ENCODE results near the gene ELF3. TPM values are rescaled to one million over a fixed set of nuclear protein-coding genes. Genes with fewer than 3 reads are reported as not detected.
A peak's percentile ranks its signal among the peaks of the same experiment; 100 is the strongest.

Gene ELF3
- total and polyA plus RNA-seq, 2 of the 13 experiments (the other 11 are each of a cell fraction or from before 2014, with no cell fraction given) = 11.5 to 55.1 TPM

DNA sequence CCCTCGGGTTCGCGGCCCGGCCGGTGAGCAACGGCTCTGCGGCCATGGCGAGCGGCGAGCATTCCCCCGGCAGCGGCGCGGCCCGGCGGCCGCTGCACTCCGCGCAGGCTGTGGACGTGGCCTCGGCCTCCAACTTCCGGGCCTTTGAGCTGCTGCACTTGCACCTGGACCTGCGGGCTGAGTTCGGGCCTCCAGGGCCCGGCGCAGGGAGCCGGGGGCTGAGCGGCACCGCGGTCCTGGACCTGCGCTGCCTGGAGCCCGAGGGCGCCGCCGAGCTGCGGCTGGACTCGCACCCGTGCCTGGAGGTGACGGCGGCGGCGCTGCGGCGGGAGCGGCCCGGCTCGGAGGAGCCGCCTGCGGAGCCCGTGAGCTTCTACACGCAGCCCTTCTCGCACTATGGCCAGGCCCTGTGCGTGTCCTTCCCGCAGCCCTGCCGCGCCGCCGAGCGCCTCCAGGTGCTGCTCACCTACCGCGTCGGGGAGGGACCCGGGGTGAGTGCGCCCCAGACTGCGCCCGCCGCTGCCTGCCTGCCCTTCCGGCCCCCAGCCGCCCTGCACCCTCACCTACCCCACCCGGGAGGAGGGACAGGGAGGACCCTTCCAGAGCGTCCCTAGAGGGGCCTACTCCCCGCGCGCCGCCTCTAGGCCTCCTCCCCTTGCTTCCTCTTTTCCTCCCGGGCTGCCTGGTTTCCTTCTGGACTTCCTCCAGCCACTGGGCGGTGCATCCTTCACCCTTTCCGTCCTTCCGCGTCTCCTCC, 27.6 kb upstream of the ELF3 start, which contains the start of gene RNPEP (continued):
- TF ChIP-seq, protein P1, sequence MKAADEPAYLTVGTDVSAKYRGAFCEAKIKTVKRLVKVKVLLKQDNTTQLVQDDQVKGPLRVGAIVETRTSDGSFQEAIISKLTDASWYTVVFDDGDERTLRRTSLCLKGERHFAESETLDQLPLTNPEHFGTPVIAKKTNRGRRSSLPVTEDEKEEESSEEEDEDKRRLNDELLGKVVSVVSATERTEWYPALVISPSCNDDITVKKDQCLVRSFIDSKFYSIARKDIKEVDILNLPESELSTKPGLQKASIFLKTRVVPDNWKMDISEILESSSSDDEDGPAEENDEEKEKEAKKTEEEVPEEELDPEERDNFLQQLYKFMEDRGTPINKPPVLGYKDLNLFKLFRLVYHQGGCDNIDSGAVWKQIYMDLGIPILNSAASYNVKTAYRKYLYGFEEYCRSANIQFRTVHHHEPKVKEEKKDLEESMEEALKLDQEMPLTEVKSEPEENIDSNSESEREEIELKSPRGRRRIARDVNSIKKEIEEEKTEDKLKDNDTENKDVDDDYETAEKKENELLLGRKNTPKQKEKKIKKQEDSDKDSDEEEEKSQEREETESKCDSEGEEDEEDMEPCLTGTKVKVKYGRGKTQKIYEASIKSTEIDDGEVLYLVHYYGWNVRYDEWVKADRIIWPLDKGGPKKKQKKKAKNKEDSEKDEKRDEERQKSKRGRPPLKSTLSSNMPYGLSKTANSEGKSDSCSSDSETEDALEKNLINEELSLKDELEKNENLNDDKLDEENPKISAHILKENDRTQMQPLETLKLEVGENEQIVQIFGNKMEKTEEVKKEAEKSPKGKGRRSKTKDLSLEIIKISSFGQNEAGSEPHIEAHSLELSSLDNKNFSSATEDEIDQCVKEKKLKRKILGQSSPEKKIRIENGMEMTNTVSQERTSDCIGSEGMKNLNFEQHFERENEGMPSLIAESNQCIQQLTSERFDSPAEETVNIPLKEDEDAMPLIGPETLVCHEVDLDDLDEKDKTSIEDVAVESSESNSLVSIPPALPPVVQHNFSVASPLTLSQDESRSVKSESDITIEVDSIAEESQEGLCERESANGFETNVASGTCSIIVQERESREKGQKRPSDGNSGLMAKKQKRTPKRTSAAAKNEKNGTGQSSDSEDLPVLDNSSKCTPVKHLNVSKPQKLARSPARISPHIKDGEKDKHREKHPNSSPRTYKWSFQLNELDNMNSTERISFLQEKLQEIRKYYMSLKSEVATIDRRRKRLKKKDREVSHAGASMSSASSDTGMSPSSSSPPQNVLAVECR (CRISPR knock-in tag; IDR thresholded peaks at IDR 0.05; ENCODE audit: borderline replicate concordance) = peak; percentile 77
- peak; percentile 84 for TF ChIP-seq ARHGAP35 (CRISPR knock-in tag; IDR thresholded peaks at IDR 0.05; ENCODE audit: borderline replicate concordance)
- TF ChIP-seq FOXO1 (CRISPR knock-in tag; IDR thresholded peaks at IDR 0.05) = no peak
- peak; percentile 54; the same call in 1 of the 2 replicates for TF ChIP-seq ZNF317 (CRISPR knock-in tag; IDR thresholded peaks at IDR 0.05)
- no peak for TF ChIP-seq ZMYM2 (CRISPR knock-in tag; IDR thresholded peaks at IDR 0.05)
- TF ChIP-seq, protein P2, sequence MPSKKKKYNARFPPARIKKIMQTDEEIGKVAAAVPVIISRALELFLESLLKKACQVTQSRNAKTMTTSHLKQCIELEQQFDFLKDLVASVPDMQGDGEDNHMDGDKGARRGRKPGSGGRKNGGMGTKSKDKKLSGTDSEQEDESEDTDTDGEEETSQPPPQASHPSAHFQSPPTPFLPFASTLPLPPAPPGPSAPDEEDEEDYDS (CRISPR knock-in tag; IDR thresholded peaks at IDR 0.05) = 0 out of 2 replicates have a peak, but pooled peaks have one; percentile 14
- TF ChIP-seq NFYC (CRISPR knock-in tag; IDR thresholded peaks at IDR 0.05) = no peak
- TF ChIP-seq, protein P3, sequence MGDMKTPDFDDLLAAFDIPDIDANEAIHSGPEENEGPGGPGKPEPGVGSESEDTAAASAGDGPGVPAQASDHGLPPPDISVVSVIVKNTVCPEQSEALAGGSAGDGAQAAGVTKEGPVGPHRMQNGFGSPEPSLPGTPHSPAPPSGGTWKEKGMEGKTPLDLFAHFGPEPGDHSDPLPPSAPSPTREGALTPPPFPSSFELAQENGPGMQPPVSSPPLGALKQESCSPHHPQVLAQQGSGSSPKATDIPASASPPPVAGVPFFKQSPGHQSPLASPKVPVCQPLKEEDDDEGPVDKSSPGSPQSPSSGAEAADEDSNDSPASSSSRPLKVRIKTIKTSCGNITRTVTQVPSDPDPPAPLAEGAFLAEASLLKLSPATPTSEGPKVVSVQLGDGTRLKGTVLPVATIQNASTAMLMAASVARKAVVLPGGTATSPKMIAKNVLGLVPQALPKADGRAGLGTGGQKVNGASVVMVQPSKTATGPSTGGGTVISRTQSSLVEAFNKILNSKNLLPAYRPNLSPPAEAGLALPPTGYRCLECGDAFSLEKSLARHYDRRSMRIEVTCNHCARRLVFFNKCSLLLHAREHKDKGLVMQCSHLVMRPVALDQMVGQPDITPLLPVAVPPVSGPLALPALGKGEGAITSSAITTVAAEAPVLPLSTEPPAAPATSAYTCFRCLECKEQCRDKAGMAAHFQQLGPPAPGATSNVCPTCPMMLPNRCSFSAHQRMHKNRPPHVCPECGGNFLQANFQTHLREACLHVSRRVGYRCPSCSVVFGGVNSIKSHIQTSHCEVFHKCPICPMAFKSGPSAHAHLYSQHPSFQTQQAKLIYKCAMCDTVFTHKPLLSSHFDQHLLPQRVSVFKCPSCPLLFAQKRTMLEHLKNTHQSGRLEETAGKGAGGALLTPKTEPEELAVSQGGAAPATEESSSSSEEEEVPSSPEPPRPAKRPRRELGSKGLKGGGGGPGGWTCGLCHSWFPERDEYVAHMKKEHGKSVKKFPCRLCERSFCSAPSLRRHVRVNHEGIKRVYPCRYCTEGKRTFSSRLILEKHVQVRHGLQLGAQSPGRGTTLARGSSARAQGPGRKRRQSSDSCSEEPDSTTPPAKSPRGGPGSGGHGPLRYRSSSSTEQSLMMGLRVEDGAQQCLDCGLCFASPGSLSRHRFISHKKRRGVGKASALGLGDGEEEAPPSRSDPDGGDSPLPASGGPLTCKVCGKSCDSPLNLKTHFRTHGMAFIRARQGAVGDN (CRISPR knock-in tag; IDR thresholded peaks at IDR 0.05) = peak; percentile 81
- TF ChIP-seq ZBTB7A (CRISPR knock-in tag; IDR thresholded peaks at IDR 0.05) = peak; percentile 42; the same call in 1 of the 2 replicates
- TF ChIP-seq, protein P4, sequence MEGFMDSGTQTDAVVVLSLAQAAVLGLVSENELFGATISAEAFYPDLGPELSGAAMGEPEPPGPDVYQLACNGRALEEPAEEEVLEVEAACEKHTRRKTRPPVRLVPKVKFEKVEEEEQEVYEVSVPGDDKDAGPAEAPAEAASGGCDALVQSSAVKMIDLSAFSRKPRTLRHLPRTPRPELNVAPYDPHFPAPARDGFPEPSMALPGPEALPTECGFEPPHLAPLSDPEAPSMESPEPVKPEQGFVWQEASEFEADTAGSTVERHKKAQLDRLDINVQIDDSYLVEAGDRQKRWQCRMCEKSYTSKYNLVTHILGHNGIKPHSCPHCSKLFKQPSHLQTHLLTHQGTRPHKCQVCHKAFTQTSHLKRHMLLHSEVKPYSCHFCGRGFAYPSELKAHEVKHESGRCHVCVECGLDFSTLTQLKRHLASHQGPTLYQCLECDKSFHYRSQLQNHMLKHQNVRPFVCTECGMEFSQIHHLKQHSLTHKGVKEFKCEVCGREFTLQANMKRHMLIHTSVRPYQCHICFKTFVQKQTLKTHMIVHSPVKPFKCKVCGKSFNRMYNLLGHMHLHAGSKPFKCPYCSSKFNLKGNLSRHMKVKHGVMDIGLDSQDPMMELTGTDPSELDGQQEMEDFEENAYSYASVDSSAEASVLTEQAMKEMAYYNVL (CRISPR knock-in tag; IDR thresholded peaks at IDR 0.05; ENCODE audit: borderline replicate concordance) = peak; percentile 81; the same call in 1 of the 2 replicates
- no peak for TF ChIP-seq ZNF562 (CRISPR knock-in tag; IDR thresholded peaks at IDR 0.05; ENCODE audit: borderline replicate concordance)
- TF ChIP-seq ZBTB3 (CRISPR knock-in tag; IDR thresholded peaks at IDR 0.05; ENCODE audit: borderline replicate concordance, low read depth) = no peak
- TF ChIP-seq, protein P5, sequence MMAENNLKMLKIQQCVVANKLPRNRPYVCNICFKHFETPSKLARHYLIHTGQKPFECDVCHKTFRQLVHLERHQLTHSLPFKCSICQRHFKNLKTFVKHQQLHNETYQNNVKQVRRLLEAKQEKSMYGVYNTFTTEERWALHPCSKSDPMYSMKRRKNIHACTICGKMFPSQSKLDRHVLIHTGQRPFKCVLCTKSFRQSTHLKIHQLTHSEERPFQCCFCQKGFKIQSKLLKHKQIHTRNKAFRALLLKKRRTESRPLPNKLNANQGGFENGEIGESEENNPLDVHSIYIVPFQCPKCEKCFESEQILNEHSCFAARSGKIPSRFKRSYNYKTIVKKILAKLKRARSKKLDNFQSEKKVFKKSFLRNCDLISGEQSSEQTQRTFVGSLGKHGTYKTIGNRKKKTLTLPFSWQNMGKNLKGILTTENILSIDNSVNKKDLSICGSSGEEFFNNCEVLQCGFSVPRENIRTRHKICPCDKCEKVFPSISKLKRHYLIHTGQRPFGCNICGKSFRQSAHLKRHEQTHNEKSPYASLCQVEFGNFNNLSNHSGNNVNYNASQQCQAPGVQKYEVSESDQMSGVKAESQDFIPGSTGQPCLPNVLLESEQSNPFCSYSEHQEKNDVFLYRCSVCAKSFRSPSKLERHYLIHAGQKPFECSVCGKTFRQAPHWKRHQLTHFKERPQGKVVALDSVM (CRISPR knock-in tag; IDR thresholded peaks at IDR 0.05) = peak; percentile 20; the same call in 1 of the 2 replicates
